AG08395 (cell line): Measurements from ENCODE around the gene ECI2.
A peak's percentile ranks its signal among the peaks of the same experiment; 100 is the strongest.
"Not testable (repeated sequence)": the region's sequence is repeated elsewhere in the genome, so short reads cannot be mapped to it uniquely, and the experiment has no call there.

Experiments
- DNase-seq: peaks from one replicate; pipeline ENCODE4 v3.0.0; 2012; ENCODE audit warnings: mixed read lengths, low spot score

ECI2 gene

GRCh38 chr6:4138186-4138585 is 2.8 kb upstream of the ECI2 start:
- no peak for DNase-seq

- DNase-seq, result no peak
Observed at GRCh38 chr6:4136354-4136831, 1.0 kb upstream of the ECI2 start.

GRCh38 chr6:4135665-4136353 is 434 bp upstream of the ECI2 start:
- peak; percentile 98 for DNase-seq

GRCh38 chr6:4133941-4134838 is 1.2 kb downstream of the ECI2 start:
- no peak for DNase-seq

DNA sequence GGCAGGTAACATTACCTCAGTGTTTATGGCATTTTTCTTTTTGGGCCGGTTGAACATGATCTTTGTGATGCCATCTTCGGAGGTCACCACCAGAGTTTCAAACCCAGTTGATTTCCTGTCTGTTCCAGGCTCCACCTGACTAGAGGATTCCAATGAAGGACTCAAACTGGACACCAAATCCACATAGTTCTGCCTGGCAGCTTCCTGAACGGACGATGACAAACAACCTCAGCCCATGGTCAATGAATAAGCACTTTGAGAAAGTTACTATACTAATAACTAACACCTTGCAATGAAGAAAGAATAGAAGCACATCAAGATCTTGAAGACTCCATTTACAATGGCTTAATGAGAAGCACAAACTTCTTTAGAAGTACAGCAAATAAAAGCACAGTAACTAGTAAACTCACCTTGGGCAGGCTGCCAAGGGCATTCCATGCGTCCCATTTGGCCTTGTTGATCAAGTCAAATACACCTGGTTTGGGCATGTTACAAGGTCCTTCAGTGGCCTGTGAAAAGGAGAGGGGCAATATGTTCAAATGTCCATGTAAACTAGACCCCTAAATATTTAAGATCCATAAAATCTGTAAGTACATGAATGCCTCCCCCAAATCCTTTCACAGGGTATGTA is 4.9 kb downstream of the ECI2 start:
- no peak for DNase-seq

GRCh38 chr6:4129446-4129845 is 5.9 kb downstream of the ECI2 start:
- no peak for DNase-seq

GRCh38 chr6:4128748-4129147 is 6.6 kb downstream of the ECI2 start:
- DNase-seq, result no peak

GRCh38 chr6:4128072-4128471 is 7.3 kb downstream of the ECI2 start:
- DNase-seq, result no peak

DNA sequence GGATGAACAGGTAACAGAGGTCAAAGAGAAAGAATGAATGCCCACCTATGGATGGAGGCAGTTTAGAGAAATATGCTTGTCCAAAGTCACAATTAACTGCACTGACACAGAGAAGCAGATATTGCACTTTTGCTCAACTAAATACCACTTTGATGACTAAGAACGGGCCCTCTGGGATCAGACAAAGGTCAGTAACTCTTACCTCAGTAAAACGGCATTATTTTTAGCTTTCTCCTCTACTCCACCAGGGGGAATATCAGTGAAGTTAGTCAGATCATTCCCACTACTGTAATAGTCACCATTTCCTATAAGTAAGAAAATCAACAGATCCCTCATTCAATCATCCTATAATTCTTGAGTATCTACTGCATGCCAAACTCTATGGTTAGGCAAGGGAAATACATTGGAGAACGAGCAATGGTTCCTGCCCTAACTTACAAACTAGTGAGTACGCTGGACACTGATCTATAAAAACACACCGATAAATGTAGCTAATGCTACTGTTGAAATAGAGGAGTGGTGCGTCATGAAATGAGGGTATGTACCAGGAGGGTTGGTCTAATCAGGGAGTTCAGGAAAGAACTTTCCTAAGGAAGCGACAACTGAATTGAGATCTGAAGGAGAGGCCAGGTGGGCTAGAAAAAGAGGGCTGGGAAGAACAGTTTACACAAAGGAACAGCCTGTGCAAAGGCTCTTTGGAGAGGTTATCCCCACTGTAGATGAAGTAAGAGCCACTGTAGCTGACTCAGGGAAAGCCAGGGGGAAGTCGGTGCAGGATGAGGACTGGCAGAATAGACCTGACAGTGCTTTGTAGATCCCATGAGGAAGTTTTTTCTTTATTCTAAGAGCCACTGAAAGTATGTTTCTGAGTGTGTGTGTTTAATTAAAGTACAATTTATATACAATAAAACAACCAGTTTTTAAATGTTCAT is 9.2 kb downstream of the ECI2 start:
- peak; percentile 88 for DNase-seq

DNA sequence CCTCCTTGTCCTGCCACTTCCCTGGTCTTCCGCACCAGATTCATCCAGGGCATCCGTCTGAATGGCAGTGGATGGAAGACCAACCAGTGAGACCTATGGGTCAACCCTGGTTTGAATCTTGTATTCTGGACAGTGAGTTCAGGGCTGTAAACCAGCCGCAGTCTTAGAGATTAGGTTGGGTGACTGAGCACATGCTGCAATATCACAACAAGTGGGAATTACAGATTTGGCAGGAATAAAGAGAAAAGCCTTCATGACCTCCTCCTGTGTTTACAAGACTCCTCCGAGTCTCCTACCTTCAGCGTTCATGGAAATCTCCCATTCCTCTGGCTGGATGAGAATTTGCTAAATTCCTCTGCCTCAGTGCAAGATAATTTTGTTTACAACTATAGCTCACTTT is 9.9 kb downstream of the ECI2 start:
- DNase-seq, result no peak

DNA sequence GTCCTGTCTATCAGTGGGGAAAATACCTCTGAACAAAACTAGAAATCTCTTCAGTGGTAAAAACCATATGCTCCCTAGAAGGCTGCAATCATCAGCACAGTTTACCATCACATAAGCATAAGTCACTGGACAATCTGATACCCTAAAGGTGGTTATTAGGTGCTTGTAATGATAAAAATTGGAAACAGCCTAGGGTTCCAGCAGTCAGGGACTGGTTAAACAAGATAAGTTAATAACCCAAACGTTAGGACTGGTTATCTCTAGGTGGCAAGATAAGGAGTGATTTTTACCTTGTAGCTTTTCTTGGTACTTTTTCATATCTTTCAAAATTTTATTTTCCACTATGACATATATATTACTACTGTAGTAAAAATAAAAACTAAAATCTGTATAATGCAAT is 11.0 kb downstream of the ECI2 start:
- no peak for DNase-seq

DNA sequence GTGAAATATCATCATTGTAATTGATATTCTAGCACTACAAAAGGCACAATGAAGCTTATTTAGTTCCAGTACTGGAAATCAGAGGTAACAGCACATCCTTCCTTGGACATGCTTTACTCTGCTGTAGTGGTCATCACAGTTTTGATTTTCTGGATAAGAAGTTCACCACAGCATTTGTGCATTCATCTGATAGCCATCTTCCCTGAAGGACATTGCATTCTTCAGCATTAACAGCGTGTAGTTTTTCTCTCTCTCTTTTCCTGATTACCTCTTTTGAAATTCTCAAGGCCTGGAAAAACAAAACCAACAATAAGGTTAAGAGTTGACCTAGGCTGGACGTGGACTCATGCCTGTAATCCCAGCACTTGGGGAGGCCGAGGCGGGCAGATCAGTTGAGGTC is 19.6 kb downstream of the ECI2 start:
- DNase-seq, result no peak

- DNase-seq, result no peak
Observed at GRCh38 chr6:4114123-4114522, 21.3 kb downstream of the ECI2 start.

DNA sequence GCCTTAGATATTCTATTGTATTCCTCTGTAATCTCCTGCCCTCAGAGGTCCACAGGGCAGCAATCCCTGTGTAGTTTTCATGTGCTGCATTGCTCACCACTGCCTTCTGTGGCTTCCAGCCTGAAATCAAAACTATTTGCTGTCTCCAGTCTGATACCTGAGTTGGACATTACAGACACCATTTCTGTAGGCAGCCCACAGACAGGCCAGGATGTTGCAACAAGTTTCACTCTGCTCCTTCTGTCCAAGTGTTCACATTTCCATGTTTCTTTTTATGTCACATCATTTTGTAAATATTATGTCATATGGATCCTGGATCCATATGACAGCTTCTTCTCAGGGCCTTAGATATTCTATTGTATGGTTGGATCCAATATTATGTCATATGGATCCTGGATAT is 21.7 kb downstream of the ECI2 start:
- DNase-seq, result no peak

DNA sequence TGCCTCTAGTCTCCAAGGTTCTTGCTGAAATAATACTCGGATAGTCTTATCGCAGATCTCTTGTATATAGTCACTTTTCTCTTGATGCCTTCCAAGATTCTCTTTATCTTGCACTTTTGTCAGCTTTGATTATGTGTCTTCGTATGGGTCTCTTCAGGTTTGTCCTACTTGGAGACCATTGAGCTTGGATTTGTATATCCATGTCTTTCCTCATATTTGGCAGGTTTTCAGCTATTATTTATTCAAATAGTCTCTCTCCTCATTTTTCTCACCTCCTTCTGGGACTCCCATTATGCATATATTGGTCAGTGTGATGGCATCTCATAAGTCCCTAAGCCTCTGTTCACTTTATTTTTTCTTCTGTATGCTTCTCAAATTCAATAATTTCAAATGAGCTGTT is 23.0 kb downstream of the ECI2 start:
- no peak for DNase-seq

GRCh38 chr6:4109363-4109815 is 26.0 kb downstream of the ECI2 start:
- DNase-seq, result not testable (repeated sequence)

DNA sequence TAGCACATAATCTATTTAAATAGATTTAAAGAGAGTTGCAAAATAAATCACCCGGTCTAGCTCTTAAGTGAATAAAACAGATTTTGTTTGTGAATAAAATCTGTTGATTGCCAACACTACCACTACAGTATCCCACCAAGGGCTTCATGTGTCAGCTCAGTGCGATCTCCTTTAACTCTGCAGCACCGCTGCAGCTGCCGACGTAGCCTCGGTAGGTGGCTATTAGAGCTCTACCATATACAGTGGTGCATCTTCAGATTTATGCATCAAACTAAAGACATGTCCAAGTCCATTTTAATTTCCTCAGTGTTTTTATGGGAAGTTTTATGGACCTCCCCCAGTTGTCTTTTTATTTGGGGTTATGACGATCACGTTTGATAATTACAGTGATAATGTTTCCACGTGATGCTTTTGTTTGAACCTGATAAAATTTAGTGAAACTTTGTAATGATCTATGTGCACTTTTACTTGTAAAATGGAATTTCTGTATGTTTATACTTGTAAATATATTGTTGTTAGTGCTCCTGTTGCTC is 26.7 kb downstream of the ECI2 start:
- DNase-seq, result no peak

DNA sequence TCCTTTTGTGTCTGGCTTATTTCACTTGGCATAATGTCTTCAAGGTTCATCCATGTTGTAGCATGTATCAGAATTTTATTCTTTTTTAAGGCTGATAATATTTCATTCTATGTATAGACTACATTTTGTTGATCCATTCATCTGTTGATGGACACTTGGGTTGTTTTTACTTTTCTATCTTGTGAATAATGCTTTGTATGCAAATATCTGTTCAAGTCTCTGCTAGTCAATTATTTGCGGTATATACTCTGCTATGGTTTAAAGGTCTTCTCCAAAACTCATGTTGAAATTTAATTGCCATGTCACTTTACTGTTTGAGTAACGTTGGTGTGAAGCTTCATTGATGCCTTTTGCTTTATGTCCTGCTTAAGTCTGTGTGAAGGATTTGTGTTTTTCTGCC is 27.5 kb downstream of the ECI2 start:
- no peak for DNase-seq

DNA sequence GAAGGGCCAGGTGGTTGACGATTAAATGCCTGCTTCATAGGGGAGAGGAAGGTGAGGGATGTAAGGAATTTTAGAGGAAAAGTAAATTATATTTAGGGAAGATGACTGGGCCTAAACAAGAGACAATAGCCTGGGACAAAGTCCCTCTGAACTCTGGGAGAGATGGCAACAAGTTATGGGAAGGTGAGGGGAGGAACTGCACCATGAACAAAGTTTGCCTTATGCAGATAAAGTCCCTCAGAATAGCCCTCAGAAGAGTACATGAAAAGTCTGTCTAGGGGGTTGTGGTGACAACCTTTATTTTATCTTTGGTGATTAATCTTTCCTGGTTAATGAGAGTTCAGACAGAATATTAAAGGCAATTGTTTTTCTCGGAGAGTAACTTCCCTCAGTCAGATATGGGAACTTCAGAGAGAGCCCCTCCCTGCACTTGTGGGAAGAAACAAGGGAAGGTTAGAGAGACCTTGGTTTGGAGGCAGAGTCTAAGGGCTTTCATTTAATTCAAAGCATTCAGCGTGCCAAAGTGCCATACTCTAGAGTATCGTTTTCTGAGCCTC is 29.3 kb downstream of the ECI2 start:
- no peak for DNase-seq

GRCh38 chr6:4103929-4104328 is 31.4 kb downstream of the ECI2 start:
- DNase-seq, result no peak

GRCh38 chr6:4102687-4103244 is 32.6 kb downstream of the ECI2 start:
- DNase-seq, result no peak
